Tibial nerve (tissue), 3 donors: ENCODE results near the gene GABPA.

Experiments used
- CTCF ChIP-seq, 5 experiments: fragments of 200-600 bp in 3 of 5; fragments of 450-650 bp in 2 of 5; sonication (generic) in 3 of 5; IDR thresholded peaks; one replicate each; pipeline ENCODE4 v1.5.1; 2016 to 2019; ENCODE audit warnings: antibody characterized with exemption in 5 of 5, mild to moderate bottlenecking in 3 of 5, moderate library complexity in 2 of 5
- POLR2A ChIP-seq, 2 donors: fragments of 450-650 bp; IDR thresholded peaks; one replicate each; pipeline ENCODE4 v1.6.1; 2017; ENCODE audit warnings: antibody characterized with exemption in 2 of 2, mild to moderate bottlenecking in 2 of 2, moderate library complexity in 2 of 2

GRCh38 chr21:25734654-25734903 lies 193 bp upstream of the GABPA start:
- TF ChIP-seq CTCF (IDR thresholded peaks at IDR 0.05) (no peak), POLR2A (IDR thresholded peaks at IDR 0.05) (peak; percentile 67 to 85)
